Measurements from ENCODE around the gene GPER1. TPM values are rescaled to one million over a fixed set of nuclear protein-coding genes. Genes with fewer than 3 reads are reported as not detected.

Gene GPER1
- total RNA-seq, 1 donor from 2014 or later: 26.0 TPM

DNA sequence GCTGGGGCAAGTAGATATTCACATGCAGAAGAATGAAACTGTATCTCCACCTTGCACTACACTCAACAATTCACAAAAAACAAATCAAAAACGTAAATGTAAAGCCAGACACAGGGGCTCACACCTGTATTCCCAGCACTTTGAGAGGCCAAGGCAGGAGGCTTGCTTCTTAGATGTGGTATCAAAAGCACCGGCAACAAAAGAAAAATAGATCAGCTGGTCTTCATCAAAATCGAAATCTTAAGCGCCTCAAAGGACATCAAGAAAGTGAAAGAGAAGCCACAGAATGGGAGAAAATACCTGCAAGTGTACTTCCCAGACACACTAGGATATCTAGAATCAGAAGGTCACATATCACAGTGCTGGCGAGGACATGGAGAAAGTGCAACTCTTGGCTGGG lies 31.3 kb downstream of the GPER1 start:
- H3K4me1 ChIP-seq: no peaks in the 10 kb centered on the region
- no peaks in the 10 kb centered on the region for H3K27me3 ChIP-seq (ENCODE audit: low read depth)
- no peaks in the 10 kb centered on the region for H3K36me3 ChIP-seq
- intact Hi-C loops (cut with DNase I): no loop called here
- TF ChIP-seq, protein P1, sequence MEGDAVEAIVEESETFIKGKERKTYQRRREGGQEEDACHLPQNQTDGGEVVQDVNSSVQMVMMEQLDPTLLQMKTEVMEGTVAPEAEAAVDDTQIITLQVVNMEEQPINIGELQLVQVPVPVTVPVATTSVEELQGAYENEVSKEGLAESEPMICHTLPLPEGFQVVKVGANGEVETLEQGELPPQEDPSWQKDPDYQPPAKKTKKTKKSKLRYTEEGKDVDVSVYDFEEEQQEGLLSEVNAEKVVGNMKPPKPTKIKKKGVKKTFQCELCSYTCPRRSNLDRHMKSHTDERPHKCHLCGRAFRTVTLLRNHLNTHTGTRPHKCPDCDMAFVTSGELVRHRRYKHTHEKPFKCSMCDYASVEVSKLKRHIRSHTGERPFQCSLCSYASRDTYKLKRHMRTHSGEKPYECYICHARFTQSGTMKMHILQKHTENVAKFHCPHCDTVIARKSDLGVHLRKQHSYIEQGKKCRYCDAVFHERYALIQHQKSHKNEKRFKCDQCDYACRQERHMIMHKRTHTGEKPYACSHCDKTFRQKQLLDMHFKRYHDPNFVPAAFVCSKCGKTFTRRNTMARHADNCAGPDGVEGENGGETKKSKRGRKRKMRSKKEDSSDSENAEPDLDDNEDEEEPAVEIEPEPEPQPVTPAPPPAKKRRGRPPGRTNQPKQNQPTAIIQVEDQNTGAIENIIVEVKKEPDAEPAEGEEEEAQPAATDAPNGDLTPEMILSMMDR (IDR thresholded peaks at IDR 0.05): no peak
- H3K9me3 ChIP-seq: no peaks in the 10 kb centered on the region
- no peak for DNase-seq
- ATAC-seq: no peak
- H3K4me3 ChIP-seq: no peak overlapping the region
- H3K27ac ChIP-seq: no peak overlapping the region

DNA sequence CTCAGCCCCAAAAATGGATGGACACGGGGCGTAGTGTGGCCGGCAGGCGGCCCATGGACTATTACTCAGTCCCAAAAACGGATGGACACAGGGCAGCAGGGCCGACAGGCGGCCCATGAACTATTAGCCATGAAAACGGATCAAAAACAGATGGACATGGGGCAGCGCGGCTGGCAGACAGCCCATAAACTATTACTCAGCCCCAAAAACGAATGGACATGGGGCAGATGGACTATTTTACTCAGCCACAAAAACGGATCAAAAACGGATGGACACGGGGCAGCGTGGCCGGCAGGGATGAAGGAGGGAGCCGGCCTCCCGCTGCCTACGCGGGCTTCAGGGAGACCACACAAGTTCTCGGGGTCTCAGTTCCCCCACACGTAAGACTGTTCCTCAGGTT lies 32.9 kb downstream of the GPER1 start:
- H3K36me3 ChIP-seq: peaks cover 6% of the 10 kb centered on the region
- H3K9me3 ChIP-seq: no peaks in the 10 kb centered on the region
- no peaks in the 10 kb centered on the region for H3K27me3 ChIP-seq (ENCODE audit: low read depth)
- no peaks in the 10 kb centered on the region for H3K4me1 ChIP-seq
- no peak overlapping the region for H3K4me3 ChIP-seq
- intact Hi-C loops (cut with DNase I): no loop called here
- TF ChIP-seq, protein P1 (IDR thresholded peaks at IDR 0.05): no peak
- ATAC-seq: no peak
- no peak overlapping the region for H3K27ac ChIP-seq
- peak; percentile 14 for DNase-seq

DNA sequence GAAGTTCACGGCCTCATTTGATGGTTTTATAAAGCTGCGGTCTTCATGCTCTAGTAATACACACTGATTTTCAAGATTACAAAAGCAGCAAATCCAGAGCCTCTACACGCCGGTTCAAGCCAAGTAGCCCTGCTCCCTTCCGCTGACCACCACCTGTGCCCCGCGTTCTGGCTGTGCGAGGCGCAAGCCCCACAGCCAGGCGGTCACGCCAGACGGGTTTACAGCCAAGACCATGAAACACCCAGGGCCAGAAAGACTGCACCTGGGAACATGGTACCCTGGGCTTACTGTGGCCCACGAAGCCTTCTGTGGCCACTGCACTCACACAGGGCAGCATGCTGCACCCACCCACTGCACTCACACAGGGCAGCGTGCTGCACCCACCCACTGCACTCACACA lies 33.6 kb downstream of the GPER1 start:
- no peak overlapping the region for H3K4me3 ChIP-seq
- peak; percentile 17 for DNase-seq
- no peaks in the 10 kb centered on the region for H3K9me3 ChIP-seq
- H3K27ac ChIP-seq: no peak overlapping the region
- no peaks in the 10 kb centered on the region for H3K27me3 ChIP-seq (ENCODE audit: low read depth)
- peaks cover 11% of the 10 kb centered on the region for H3K36me3 ChIP-seq
- no peaks in the 10 kb centered on the region for H3K4me1 ChIP-seq
- ATAC-seq: no peak
- intact Hi-C loops (cut with DNase I): no loop called here
- TF ChIP-seq, protein P1 (IDR thresholded peaks at IDR 0.05): no peak

DNA sequence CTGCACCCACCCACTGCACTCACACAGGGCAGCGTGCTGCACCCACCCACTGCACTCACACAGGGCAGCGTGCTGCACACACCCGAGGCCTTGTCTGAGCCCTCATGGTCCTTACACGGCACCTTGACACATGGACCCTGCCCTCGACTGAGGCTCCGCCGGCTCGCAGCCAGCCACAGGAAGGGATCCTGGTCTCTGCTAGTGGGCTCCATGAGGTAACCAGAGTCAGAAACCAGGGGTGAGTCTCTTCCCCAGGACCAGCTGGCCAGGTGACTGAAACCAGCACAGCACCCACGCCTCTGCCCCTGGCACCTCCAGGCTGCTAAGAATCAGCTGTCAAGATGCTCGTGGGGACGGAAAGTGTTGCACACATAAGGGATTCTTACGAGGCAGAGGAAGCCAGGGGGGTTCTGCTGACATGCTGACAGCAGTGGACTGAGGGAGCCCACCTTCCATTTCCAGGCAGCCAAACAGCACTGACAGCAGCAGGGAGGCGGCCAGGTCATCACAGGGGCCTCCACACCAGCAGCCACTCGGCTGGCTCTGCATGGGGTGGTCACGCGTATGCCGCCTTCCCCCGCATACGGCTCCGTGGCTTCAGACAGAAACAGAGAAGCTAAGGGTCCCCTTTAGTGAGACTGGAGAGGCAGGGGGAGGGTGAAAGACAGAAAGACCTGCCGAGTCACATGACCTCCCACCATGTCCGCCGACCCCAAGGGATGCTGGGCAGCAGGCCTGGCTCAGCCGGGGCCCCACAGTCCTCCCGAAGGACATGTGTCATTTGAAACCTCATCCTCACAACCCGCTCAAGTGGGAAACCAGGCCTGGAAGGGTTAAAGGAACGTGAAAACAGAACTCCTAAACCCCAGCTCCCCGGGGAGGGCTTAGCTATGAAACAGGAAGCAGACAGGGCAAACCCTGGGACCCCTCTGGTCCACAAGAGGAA lies 34.2 kb downstream of the GPER1 start:
- Histone ChIP-seq H3K4me3 (no peak overlapping the region), H3K27me3 (ENCODE audit: low read depth) (no peaks in the 10 kb centered on the region), H3K27ac (peak overlapping the region; percentile 59), H3K4me1 (no peaks in the 10 kb centered on the region), H3K9me3 (no peaks in the 10 kb centered on the region), H3K36me3 (peaks cover 18% of the 10 kb centered on the region)
- TF ChIP-seq, protein P1 (IDR thresholded peaks at IDR 0.05): no peak
- intact Hi-C loops (cut with DNase I): no loop called here
- ATAC-seq: no peak
- DNase-seq: peak; percentile 36

DNA sequence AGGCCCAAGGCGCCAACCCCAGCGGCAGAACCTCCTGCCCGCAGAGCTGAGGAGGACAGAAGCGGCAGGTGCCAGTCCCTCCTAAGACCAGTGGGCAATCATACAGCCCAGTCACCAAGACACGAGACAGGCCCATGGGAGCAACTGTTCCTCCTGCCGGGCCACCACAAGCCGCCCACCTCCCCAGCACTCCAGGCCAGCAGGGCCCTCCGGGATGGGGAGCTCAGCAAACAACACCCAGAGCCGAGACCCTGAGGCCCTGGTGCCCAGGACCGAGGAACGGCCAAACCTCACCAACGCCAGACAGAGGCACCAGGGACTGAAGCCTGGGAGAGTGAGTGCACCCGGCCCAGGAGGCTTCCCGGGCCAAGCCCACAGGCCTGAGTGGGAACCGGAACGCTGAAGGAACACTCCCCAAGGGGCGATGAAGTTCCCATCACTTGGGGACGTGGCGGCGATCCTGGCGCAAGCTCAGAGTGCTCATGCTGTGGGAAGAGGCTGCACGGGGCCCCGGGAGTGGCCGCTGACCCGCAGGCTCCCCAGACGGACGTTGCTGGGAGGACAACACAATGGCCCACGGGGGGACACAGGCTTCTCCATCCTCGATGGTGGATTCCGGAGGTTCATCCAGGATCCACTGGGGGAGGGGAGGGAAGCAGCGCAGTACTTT lies 35.1 kb downstream of the GPER1 start:
- Histone ChIP-seq H3K27me3 (ENCODE audit: low read depth) (no peaks in the 10 kb centered on the region), H3K4me1 (no peaks in the 10 kb centered on the region), H3K27ac (peak overlapping the region; percentile 59), H3K36me3 (peaks cover 19% of the 10 kb centered on the region), H3K4me3 (no peak overlapping the region), H3K9me3 (no peaks in the 10 kb centered on the region)
- DNase-seq (peak; percentile 43), ATAC-seq (peak in 1 of 2 donors; percentile 16)
- intact Hi-C loops (cut with DNase I): no loop called here
- TF ChIP-seq, protein P1 (IDR thresholded peaks at IDR 0.05): no peak
